Stimulated activated naive CD8-positive, alpha-beta T cell treated with anti-CD3 and anti-CD28 coated beads, Interleukin-15, Interleukin-2, amounts not matched to agents 100 ng/mL and 50 ng/mL, for 24 hours (primary cell): ENCODE results near the gene TTC33.

Source experiments
- H3K27ac Mint-ChIP-seq: one replicate; pipeline ENCODE4 v1.8.0; 2021; ENCODE audit warnings: mild to moderate bottlenecking, mixed read lengths
- H3K27me3 Mint-ChIP-seq: one replicate; pipeline ENCODE4 v1.8.0; 2021; ENCODE audit warnings: mixed read lengths
- H3K36me3 Mint-ChIP-seq: one replicate; pipeline ENCODE4 v1.8.0; 2021; ENCODE audit warnings: low read depth, mixed read lengths
- H3K4me1 Mint-ChIP-seq: one replicate; pipeline ENCODE4 v1.8.0; 2021; ENCODE audit warnings: low read depth, mixed read lengths
- H3K4me3 Mint-ChIP-seq: one replicate; pipeline ENCODE4 v1.8.0; 2021; ENCODE audit warnings: mild to moderate bottlenecking, mixed read lengths
- H3K9me3 Mint-ChIP-seq: one replicate; pipeline ENCODE4 v1.8.0; 2021; ENCODE audit warnings: mixed read lengths

Gene TTC33

DNA sequence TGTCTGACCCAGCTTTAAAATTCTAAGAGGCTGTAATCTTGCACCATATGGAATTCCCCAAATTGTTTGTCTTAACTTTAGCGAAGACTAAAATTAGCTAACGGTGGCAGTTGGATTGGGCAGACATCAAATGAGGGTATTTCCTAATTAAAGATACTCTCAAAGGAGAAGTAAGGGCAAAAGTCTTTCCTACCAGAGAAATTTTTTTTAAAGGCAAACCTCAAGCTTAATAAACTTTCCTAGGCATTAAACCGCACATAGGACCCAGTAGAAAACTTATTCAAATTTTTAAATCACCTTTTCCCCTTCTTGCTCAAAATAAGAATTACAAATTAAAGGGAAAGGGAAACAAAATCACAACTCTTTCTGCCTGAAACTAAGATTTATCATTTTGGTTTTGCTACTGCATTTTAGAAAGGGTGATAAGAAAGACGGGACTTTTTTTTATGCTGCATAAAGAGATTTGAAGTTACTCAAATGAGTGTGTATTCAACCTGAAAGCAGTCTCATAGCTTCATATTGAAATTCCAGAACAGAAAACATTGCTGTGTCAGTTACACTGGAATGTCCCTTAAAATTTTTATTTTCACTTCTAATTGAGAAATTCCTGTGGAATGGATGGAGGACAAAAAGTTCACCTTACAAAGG lies 265.2 kb downstream of the TTC33 start:
- H3K9me3 Mint-ChIP-seq = peaks cover 9% of the 10 kb centered on the region
- peak overlapping the region; percentile 67 for H3K4me3 Mint-ChIP-seq
- peaks cover 17% of the 10 kb centered on the region for H3K36me3 Mint-ChIP-seq
- H3K27ac Mint-ChIP-seq = peak overlapping the region; percentile 87
- no peaks in the 10 kb centered on the region for H3K27me3 Mint-ChIP-seq
- H3K4me1 Mint-ChIP-seq = peaks cover 89% of the 10 kb centered on the region

- H3K9me3 Mint-ChIP-seq = peaks cover 9% of the 10 kb centered on the region
- H3K4me1 Mint-ChIP-seq = peaks cover 89% of the 10 kb centered on the region
- no peaks in the 10 kb centered on the region for H3K27me3 Mint-ChIP-seq
- no peak overlapping the region for H3K4me3 Mint-ChIP-seq
- peak overlapping the region; percentile 81 for H3K27ac Mint-ChIP-seq
- H3K36me3 Mint-ChIP-seq = peaks cover 17% of the 10 kb centered on the region
Measured at GRCh38 chr5:40489421-40489820, 266.3 kb downstream of the TTC33 start.

- no peaks in the 10 kb centered on the region for H3K27me3 Mint-ChIP-seq
- H3K4me3 Mint-ChIP-seq = peak overlapping the region; percentile 55
- H3K9me3 Mint-ChIP-seq = no peaks in the 10 kb centered on the region
- peak overlapping the region; percentile 97 for H3K27ac Mint-ChIP-seq
- H3K4me1 Mint-ChIP-seq = peaks cover 91% of the 10 kb centered on the region
- peaks cover 4% of the 10 kb centered on the region for H3K36me3 Mint-ChIP-seq
Measured at GRCh38 chr5:40486437-40487275, 269.1 kb downstream of the TTC33 start.

GRCh38 chr5:40485021-40485998 lies 270.5 kb downstream of the TTC33 start:
- Mint-ChIP-seq H3K27me3 (no peaks in the 10 kb centered on the region), H3K9me3 (no peaks in the 10 kb centered on the region), H3K4me3 (no peak overlapping the region), H3K36me3 (peaks cover 4% of the 10 kb centered on the region), H3K4me1 (peaks cover 91% of the 10 kb centered on the region), H3K27ac (peak overlapping the region; percentile 97)

- H3K36me3 Mint-ChIP-seq = peaks cover 4% of the 10 kb centered on the region
- no peaks in the 10 kb centered on the region for H3K27me3 Mint-ChIP-seq
- no peak overlapping the region for H3K4me3 Mint-ChIP-seq
- H3K9me3 Mint-ChIP-seq = no peaks in the 10 kb centered on the region
- peak overlapping the region; percentile 63 for H3K27ac Mint-ChIP-seq
- peaks cover 93% of the 10 kb centered on the region for H3K4me1 Mint-ChIP-seq
Measured at GRCh38 chr5:40484495-40484894, 271.3 kb downstream of the TTC33 start.

- Mint-ChIP-seq H3K27me3 (no peaks in the 10 kb centered on the region), H3K4me3 (no peak overlapping the region), H3K27ac (peak overlapping the region; percentile 57), H3K4me1 (peaks cover 93% of the 10 kb centered on the region), H3K36me3 (peaks cover 4% of the 10 kb centered on the region), H3K9me3 (no peaks in the 10 kb centered on the region)
Measured at GRCh38 chr5:40483316-40483715, 272.4 kb downstream of the TTC33 start.

- no peaks in the 10 kb centered on the region for H3K36me3 Mint-ChIP-seq
- H3K9me3 Mint-ChIP-seq = no peaks in the 10 kb centered on the region
- no peaks in the 10 kb centered on the region for H3K27me3 Mint-ChIP-seq
- peak overlapping the region; percentile 96 for H3K27ac Mint-ChIP-seq
- H3K4me1 Mint-ChIP-seq = peaks cover 85% of the 10 kb centered on the region
- peak overlapping the region; percentile 61 for H3K4me3 Mint-ChIP-seq
Measured at GRCh38 chr5:40481241-40481640, 274.5 kb downstream of the TTC33 start.

DNA sequence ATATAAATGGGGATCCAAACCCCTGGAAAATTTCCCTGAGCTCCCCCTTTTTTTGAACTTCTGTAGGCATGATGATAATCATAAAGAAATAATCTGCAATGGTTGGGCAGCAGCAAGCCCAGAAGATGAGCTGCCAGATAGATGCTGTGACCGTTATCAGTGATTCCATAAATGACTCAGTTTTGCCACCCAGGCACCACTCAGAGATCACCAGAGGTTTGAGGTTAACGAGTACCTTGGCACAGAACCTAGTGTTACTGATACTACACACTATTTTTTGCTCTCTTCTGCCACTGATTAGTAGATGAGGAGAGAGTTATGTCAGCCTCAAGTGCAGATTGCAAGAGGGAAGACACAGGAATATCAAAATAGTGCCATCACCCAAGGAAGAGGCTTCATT lies 275.4 kb downstream of the TTC33 start:
- Mint-ChIP-seq H3K27ac (peak overlapping the region; percentile 96), H3K27me3 (no peaks in the 10 kb centered on the region), H3K9me3 (no peaks in the 10 kb centered on the region), H3K36me3 (no peaks in the 10 kb centered on the region), H3K4me1 (peaks cover 85% of the 10 kb centered on the region), H3K4me3 (peak overlapping the region; percentile 61)

- Mint-ChIP-seq H3K9me3 (no peaks in the 10 kb centered on the region), H3K27me3 (no peaks in the 10 kb centered on the region), H3K4me1 (peaks cover 85% of the 10 kb centered on the region), H3K27ac (peak overlapping the region; percentile 96), H3K4me3 (peak overlapping the region; percentile 61), H3K36me3 (no peaks in the 10 kb centered on the region)
Measured at GRCh38 chr5:40479939-40480338, 275.8 kb downstream of the TTC33 start.

DNA sequence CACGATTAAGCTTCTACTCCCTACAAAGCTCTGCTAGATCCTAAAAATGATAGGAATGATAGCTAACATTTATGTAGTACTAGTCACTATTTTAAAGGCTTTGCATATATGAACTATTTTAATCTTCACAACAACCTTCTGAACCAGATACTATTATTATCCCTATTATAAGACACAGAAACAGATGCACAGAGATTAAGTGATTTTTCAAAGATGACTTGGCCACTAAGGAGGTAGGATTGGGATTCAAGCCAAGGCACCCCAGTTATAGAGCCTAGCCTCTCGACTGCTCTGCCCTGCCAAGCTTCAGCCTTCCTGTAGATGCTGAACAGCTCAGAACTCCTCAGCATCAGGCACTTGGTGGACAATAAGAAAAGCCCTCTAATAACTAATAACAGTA lies 277.0 kb downstream of the TTC33 start:
- Mint-ChIP-seq H3K4me1 (peaks cover 75% of the 10 kb centered on the region), H3K27me3 (no peaks in the 10 kb centered on the region), H3K36me3 (no peaks in the 10 kb centered on the region), H3K9me3 (no peaks in the 10 kb centered on the region), H3K4me3 (no peak overlapping the region), H3K27ac (peak overlapping the region; percentile 96)

GRCh38 chr5:40477856-40478546 lies 277.8 kb downstream of the TTC33 start:
- Mint-ChIP-seq H3K27me3 (no peaks in the 10 kb centered on the region), H3K4me1 (peaks cover 72% of the 10 kb centered on the region), H3K9me3 (peaks cover 5% of the 10 kb centered on the region), H3K36me3 (peaks cover 4% of the 10 kb centered on the region), H3K27ac (no peak overlapping the region), H3K4me3 (no peak overlapping the region)

GRCh38 chr5:40475561-40475960 lies 280.2 kb downstream of the TTC33 start:
- Mint-ChIP-seq H3K27me3 (no peaks in the 10 kb centered on the region), H3K4me1 (peaks cover 54% of the 10 kb centered on the region), H3K9me3 (peaks cover 5% of the 10 kb centered on the region), H3K27ac (no peak overlapping the region), H3K4me3 (no peak overlapping the region), H3K36me3 (peaks cover 4% of the 10 kb centered on the region)

DNA sequence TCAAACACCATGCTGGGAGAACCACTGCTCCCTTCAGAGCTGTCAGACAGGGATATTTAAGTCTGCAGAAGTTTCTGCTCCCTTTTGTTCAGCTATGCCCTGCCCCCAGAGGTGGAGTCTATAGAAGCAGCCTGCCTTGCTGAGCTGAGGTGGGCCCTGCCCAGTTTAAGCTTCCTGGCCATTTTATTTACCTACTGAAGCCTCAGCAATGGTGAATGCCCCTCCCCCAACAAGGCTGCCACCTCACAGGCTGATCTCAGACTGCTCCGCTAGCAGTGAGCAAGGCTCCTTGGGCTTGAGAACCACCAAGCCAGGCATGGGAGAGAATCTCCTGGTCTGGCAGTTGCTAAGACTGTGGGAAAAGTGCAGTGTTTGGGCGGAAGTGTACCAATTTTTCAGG lies 281.5 kb downstream of the TTC33 start:
- Mint-ChIP-seq H3K9me3 (peaks cover 5% of the 10 kb centered on the region), H3K4me3 (no peak overlapping the region), H3K27ac (no peak overlapping the region), H3K27me3 (no peaks in the 10 kb centered on the region), H3K4me1 (peaks cover 41% of the 10 kb centered on the region), H3K36me3 (peaks cover 4% of the 10 kb centered on the region)

DNA sequence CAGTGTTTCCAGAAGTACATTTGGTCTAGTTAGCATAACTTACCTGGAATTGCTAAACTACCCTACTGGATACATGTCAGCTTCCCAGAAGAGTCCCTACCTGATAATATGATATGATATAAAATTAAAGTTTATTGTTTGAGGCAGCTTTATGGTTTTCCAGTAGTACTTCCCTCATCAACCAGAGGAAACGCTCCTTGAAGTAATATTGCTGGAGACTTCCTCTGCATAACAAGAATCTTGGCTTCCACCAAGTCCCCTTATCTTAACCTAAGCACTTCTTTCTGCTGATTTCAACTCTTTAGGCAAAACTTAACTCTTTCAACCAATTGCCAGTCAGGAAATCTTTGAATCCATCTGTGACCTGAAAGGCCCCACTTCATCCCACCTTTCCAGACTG lies 290.3 kb downstream of the TTC33 start:
- Mint-ChIP-seq H3K4me3 (no peak overlapping the region), H3K9me3 (peaks cover 4% of the 10 kb centered on the region)

More for the DNA sequence above, 290.3 kb downstream of the TTC33 start:
- Mint-ChIP-seq H3K4me1 (peaks cover 25% of the 10 kb centered on the region), H3K27me3 (no peaks in the 10 kb centered on the region), H3K27ac (no peak overlapping the region), H3K36me3 (peaks cover 10% of the 10 kb centered on the region)
